Spleen (tissue), 7 donors: ENCODE measurements around the gene EHBP1.

ENCODE experiments used
- CTCF ChIP-seq, 11 experiments: fragments of 200-600 bp in 7 of 11; fragments of 450-650 bp in 4 of 11; sonication (generic) in 4 of 11; IDR thresholded peaks in 8 of 11; conservative IDR thresholded peaks in 3 of 11; 1 replicate in 7 of 11; 2 replicates in 4 of 11; pipeline versions ENCODE4 v1.4.0 to v1.8.0; 2016 to 2021; ENCODE audit warnings: antibody characterized with exemption in 11 of 11, inconsistent platforms in 4 of 11, mild to moderate bottlenecking in 1 of 11
- POLR2AphosphoS5 ChIP-seq, 3 donors: sonication (generic); formaldehyde crosslinking; IDR thresholded peaks; one replicate each; pipeline ENCODE4 v1.5.1; 2017; ENCODE audit warnings: antibody characterized with exemption in 3 of 3
- donor health status: DM: no; HTN: no; CAD: no; lungs with moderate emphysema.
- donor health status: DM: no; HTN: no; CAD: no.
- donor health status: DM: no; HTN: no; CAD: no.

DNA sequence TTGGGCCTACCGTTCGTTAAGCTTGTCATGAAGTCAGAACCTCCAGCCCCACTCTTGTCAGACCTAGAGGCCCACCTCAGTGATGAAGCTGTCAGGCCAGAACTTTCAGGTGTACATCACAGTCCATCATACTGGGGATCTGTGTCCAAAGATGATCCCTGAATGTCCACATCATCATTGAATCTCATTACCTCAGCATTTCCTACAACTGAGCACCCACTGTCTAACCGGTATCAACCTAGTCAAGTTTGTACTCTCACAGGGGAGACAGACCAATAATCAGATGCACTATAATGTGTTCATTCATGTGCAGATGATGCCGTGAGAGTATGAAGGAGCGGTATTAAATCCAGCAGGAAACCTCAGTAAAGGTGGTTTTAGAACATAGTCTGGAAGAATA, 36.3 kb upstream of the EHBP1 start:
- TF ChIP-seq CTCF (IDR thresholded peaks at IDR 0.05 in 8 of 11, conservative IDR thresholded peaks at IDR 0.05 in 3 of 11) (no peak), POLR2AphosphoS5 (IDR thresholded peaks at IDR 0.05) (no peak)
